ENCODE data around the gene SERPINB12. TPM values are rescaled to one million over a fixed set of nuclear protein-coding genes. Genes with fewer than 3 reads are reported as not detected.

Gene SERPINB12
- total and polyA plus RNA-seq, 10 of the 15 experiments (the other 5 are each of a cell fraction or from before 2014, with no cell fraction given) = not detected

DNA sequence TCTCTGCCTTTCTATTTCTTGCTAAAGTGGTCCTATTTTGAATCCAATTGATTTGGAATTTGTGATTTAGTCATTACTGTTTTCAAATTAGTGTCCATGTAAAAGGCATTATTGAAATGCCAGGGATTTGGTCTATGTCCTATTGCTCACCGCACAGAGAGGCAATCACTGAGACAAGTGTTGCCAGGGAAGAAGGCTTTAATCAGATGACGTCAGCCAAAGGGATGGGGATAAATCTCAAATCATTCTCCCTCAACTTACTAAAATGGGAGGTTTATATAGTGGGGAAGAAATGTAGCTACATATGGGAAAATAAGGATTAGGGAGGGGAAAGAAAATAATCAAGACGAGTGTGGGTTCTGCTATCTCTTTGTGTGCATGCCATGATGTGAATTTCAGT is 9.6 kb downstream of the SERPINB12 start:
- no peak overlapping the region for H3K4me3 ChIP-seq
- intact Hi-C loops (cut with micrococcal nuclease; ENCODE audit: unreplicated experiment) = no loop called here
- no peaks in the 10 kb centered on the region for H4K20me1 ChIP-seq (ENCODE audit: control insufficient read depth, insufficient read depth)
- H3K4me1 ChIP-seq (ENCODE audit: control insufficient read depth, insufficient read depth, low read length) = no peaks in the 10 kb centered on the region
- POLR2A ChIA-PET = no interaction called here
- H3K9me3 ChIP-seq (replicated peaks; ENCODE audit: control insufficient read depth, insufficient read depth, low read length) = no peaks in the 10 kb centered on the region
- no peak overlapping the region for H3K27ac ChIP-seq (ENCODE audit: control insufficient read depth, insufficient read depth)
- in situ Hi-C loops (cut with MboI) = no loop called here
- SMC1A ChIA-PET (ENCODE audit: uncharacterized antibody, unreplicated experiment) = no interaction called here
- 44% methylated on average over 3 of the region's 3 CpGs for WGBS (ENCODE audit: insufficient coverage, insufficient replicate concordance, low lambda C conversion rate, missing lambda C conversion rate)
- RAD21 ChIA-PET (ENCODE audit: unreplicated experiment) = no interaction called here
- H3K9ac ChIP-seq (ENCODE audit: control insufficient read depth, insufficient read depth, low read length) = no peak overlapping the region
- no peaks in the 10 kb centered on the region for H3K36me3 ChIP-seq (ENCODE audit: control insufficient read depth in 2 of 2, insufficient read depth in 2 of 2, low read length in 1 of 2)
- CTCF ChIA-PET = interaction anchor here (0.6 to 0.8 kb wide), 3 partner anchors 26 to 584 kb away, joined by 3 read pairs; no protein-coding TSS in a partner anchor
- no peaks in the 10 kb centered on the region; a peak in 1 of 4 replicates for H3K27me3 ChIP-seq (replicated peaks in 1 of 2; ENCODE audit: control insufficient read depth in 2 of 2, insufficient read depth in 2 of 2, low read length in 1 of 2)
- BruUV-seq (replicated peaks) = no TSS peak
- ATAC-seq (no peak), FAIRE-seq (no peak), DNase-seq (ENCODE audit: low read depth, low spot score) (no peak)
- no peaks in the 10 kb centered on the region for H3K79me2 ChIP-seq (ENCODE audit: control insufficient read depth, insufficient read depth, low read length)
- H2AFZ ChIP-seq (ENCODE audit: control insufficient read depth, low read depth, low read length) = no peak overlapping the region
- TF ChIP-seq, protein P1, sequence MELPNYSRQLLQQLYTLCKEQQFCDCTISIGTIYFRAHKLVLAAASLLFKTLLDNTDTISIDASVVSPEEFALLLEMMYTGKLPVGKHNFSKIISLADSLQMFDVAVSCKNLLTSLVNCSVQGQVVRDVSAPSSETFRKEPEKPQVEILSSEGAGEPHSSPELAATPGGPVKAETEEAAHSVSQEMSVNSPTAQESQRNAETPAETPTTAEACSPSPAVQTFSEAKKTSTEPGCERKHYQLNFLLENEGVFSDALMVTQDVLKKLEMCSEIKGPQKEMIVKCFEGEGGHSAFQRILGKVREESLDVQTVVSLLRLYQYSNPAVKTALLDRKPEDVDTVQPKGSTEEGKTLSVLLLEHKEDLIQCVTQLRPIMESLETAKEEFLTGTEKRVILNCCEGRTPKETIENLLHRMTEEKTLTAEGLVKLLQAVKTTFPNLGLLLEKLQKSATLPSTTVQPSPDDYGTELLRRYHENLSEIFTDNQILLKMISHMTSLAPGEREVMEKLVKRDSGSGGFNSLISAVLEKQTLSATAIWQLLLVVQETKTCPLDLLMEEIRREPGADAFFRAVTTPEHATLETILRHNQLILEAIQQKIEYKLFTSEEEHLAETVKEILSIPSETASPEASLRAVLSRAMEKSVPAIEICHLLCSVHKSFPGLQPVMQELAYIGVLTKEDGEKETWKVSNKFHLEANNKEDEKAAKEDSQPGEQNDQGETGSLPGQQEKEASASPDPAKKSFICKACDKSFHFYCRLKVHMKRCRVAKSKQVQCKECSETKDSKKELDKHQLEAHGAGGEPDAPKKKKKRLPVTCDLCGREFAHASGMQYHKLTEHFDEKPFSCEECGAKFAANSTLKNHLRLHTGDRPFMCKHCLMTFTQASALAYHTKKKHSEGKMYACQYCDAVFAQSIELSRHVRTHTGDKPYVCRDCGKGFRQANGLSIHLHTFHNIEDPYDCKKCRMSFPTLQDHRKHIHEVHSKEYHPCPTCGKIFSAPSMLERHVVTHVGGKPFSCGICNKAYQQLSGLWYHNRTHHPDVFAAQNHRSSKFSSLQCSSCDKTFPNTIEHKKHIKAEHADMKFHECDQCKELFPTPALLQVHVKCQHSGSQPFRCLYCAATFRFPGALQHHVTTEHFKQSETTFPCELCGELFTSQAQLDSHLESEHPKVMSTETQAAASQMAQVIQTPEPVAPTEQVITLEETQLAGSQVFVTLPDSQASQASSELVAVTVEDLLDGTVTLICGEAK (IDR thresholded peaks at IDR 0.05; ENCODE audit: borderline replicate concordance) = no peak
- TF ChIP-seq FOS (IDR thresholded peaks at IDR 0.05; ENCODE audit: borderline replicate concordance, extremely low read depth, insufficient read length) = no peak
- TF ChIP-seq EP300 (IDR thresholded peaks at IDR 0.05; ENCODE audit: borderline replicate concordance in 1 of 2, control insufficient read depth in 1 of 2, low read depth in 2 of 2, low read length in 2 of 2) = no peak
- TF ChIP-seq IRF4 (IDR thresholded peaks at IDR 0.05; ENCODE audit: low read depth, low read length) = no peak
- no peak for TF ChIP-seq RAD51 (IDR thresholded peaks at IDR 0.05)
- no peak for TF ChIP-seq ATF2 (IDR thresholded peaks at IDR 0.05; ENCODE audit: low read length)
- TF ChIP-seq CUX1 (IDR thresholded peaks at IDR 0.05; ENCODE audit: insufficient replicate concordance, low read depth, low read length) = no peak
- no peak for TF ChIP-seq ZNF217 (IDR thresholded peaks at IDR 0.05)
- TF ChIP-seq MEF2A (IDR thresholded peaks at IDR 0.05; ENCODE audit: insufficient read depth, low read depth, low read length) = no peak
- H3K4me2 ChIP-seq (ENCODE audit: control insufficient read depth, insufficient read depth) = no peak overlapping the region

Data from GM12878 (cell line).